SU-DHL-6 (cell line): Measurements from ENCODE around the gene AKR1D1.

ENCODE experiments used
- H2AFZ ChIP-seq: fragments of 200-600 bp; sonication (generic); 2 replicates; pipeline ENCODE4 v1.6.1; 2014; ENCODE audit warnings: low read depth, mild to moderate bottlenecking, moderate library complexity, mixed read lengths, antibody characterized with exemption, low read length; ENCODE audit not compliant: severe bottlenecking
- H3F3A ChIP-seq: fragments of 200-600 bp; shearing (Covaris generic); 2 replicates; pipeline ENCODE4 v1.6.0; 2016; ENCODE audit warnings: antibody characterized with exemption, mild to moderate bottlenecking; ENCODE audit not compliant: insufficient read depth
- H3K27ac ChIP-seq: fragments of 200-600 bp; sonication (generic); 2 replicates; pipeline ENCODE4 v1.5.1; 2016; ENCODE audit warnings: low read depth, mild to moderate bottlenecking, low read length, moderate library complexity, mixed read lengths
- H3K27me3 ChIP-seq: fragments of 200-600 bp; sonication (generic), shearing (Covaris generic); 2 replicates; pipeline ENCODE4 v1.6.0; 2014; ENCODE audit warnings: mild to moderate bottlenecking, low read length
- H3K36me3 ChIP-seq: fragments of 200-600 bp; sonication (generic); 2 replicates; pipeline ENCODE4 v1.6.1; 2014; ENCODE audit warnings: mild to moderate bottlenecking, low read length, mixed read lengths
- H3K4me2 ChIP-seq: fragments of 300-600, 200-600 bp; shearing (Covaris generic), sonication (generic); 2 replicates; pipeline ENCODE4 v1.6.0; 2014; ENCODE audit warnings: low read length, low read depth, mild to moderate bottlenecking; ENCODE audit not compliant: poor library complexity, severe bottlenecking
- H3K4me3 ChIP-seq: fragments of 200-600 bp; sonication (generic); 2 replicates; pipeline ENCODE4 v1.5.1; 2014; ENCODE audit warnings: antibody characterized with exemption, low read length, mild to moderate bottlenecking, mixed read lengths; ENCODE audit not compliant: insufficient read depth, poor library complexity, severe bottlenecking
- H3K79me2 ChIP-seq: fragments of 200-600 bp; sonication (generic); 2 replicates; pipeline ENCODE4 v1.6.1; 2014; ENCODE audit warnings: mild to moderate bottlenecking, low read length, moderate library complexity; ENCODE audit not compliant: insufficient read depth
- H3K9ac ChIP-seq: fragments of 200-600 bp; sonication (generic); 2 replicates; pipeline ENCODE4 v1.7.0; 2014; ENCODE audit warnings: mild to moderate bottlenecking, low read length
- H3K9me2 ChIP-seq: fragments of 200-600 bp; sonication (generic); replicated peaks from 2 replicates; pipeline ENCODE4 v1.6.1; 2014; ENCODE audit warnings: low read length; ENCODE audit not compliant: insufficient read depth
- H3K9me3 ChIP-seq: fragments of 200-600 bp; sonication (generic); 2 replicates; pipeline ENCODE4 v1.6.1; 2014; ENCODE audit warnings: low read length, mixed read lengths; ENCODE audit not compliant: insufficient read depth
- H4K20me1 ChIP-seq: fragments of 200-600 bp; sonication (generic); 2 replicates; pipeline ENCODE4 v1.6.1; 2014; ENCODE audit warnings: low read depth, mild to moderate bottlenecking, antibody characterized with exemption, low read length, moderate library complexity, mixed read lengths
- CTCF ChIP-seq: fragments of 200-600 bp; sonication (generic); IDR thresholded peaks from one replicate; pipeline ENCODE4 v1.5.1; 2017; ENCODE audit warnings: antibody characterized with exemption, mild to moderate bottlenecking, low read length, moderate library complexity; ENCODE audit not compliant: insufficient read depth, poor library complexity, severe bottlenecking
- EZH2phosphoT487 ChIP-seq: fragments of 200-600 bp; sonication (generic), shearing (Covaris generic); conservative IDR thresholded peaks from 2 replicates; pipeline ENCODE4 v1.6.1; 2018; ENCODE audit warnings: mild to moderate bottlenecking, antibody characterized with exemption, low read length, moderate library complexity, mixed read lengths

AKR1D1 gene

GRCh38 chr7:138151731-138152577 is 75.7 kb downstream of the AKR1D1 start:
- Histone ChIP-seq H4K20me1 (no peaks in the 10 kb centered on the region), H3K4me3 (no peak overlapping the region), H3K36me3 (no peaks in the 10 kb centered on the region), H3K9ac (no peak overlapping the region), H3K9me2 (no peaks in the 10 kb centered on the region), H3K9me3 (no peaks in the 10 kb centered on the region), H3F3A (no peaks in the 10 kb centered on the region), H3K4me2 (no peak overlapping the region), H3K27me3 (no peaks in the 10 kb centered on the region), H2AFZ (no peak overlapping the region), H3K79me2 (no peaks in the 10 kb centered on the region), H3K27ac (no peak overlapping the region)
- TF ChIP-seq CTCF (no peak), EZH2phosphoT487 (no peak)

GRCh38 chr7:138154661-138155060 is 78.4 kb downstream of the AKR1D1 start:
- Histone ChIP-seq H3K9ac (no peak overlapping the region), H3K27ac (no peak overlapping the region), H4K20me1 (no peaks in the 10 kb centered on the region), H3K27me3 (no peaks in the 10 kb centered on the region), H3K4me2 (no peak overlapping the region), H3K79me2 (no peaks in the 10 kb centered on the region), H3K9me2 (no peaks in the 10 kb centered on the region), H2AFZ (no peak overlapping the region), H3F3A (no peaks in the 10 kb centered on the region), H3K9me3 (no peaks in the 10 kb centered on the region), H3K36me3 (no peaks in the 10 kb centered on the region), H3K4me3 (no peak overlapping the region)
- TF ChIP-seq EZH2phosphoT487 (no peak), CTCF (no peak)

- no peak overlapping the region for H3K27ac ChIP-seq
- H3K9me2 ChIP-seq = no peaks in the 10 kb centered on the region
- H3K4me2 ChIP-seq = no peak overlapping the region
- H3K4me3 ChIP-seq = no peak overlapping the region
- H3F3A ChIP-seq = no peaks in the 10 kb centered on the region
- no peak overlapping the region for H2AFZ ChIP-seq
- H4K20me1 ChIP-seq = no peaks in the 10 kb centered on the region
- no peak for TF ChIP-seq EZH2phosphoT487
- no peak for TF ChIP-seq CTCF
- H3K79me2 ChIP-seq = no peaks in the 10 kb centered on the region
- no peaks in the 10 kb centered on the region for H3K27me3 ChIP-seq
- no peaks in the 10 kb centered on the region for H3K36me3 ChIP-seq
- no peak overlapping the region for H3K9ac ChIP-seq
- H3K9me3 ChIP-seq = no peaks in the 10 kb centered on the region
Measured at GRCh38 chr7:138157702-138158101, 81.4 kb downstream of the AKR1D1 start.
